Upper lobe of left lung (tissue), 4 donors: ENCODE measurements around the gene TMPRSS13.

Experiments
- POLR2A ChIP-seq, 4 donors: fragments of 450-650 bp; IDR thresholded peaks; one replicate each; pipeline ENCODE4 v1.5.1; 2016 to 2017; ENCODE audit warnings: antibody characterized with exemption in 4 of 4, mild to moderate bottlenecking in 2 of 4
- TF ChIP-seq, protein P1 (sequence below), 6 experiments: fragments of 450-650 bp in 4 of 6; fragments of 200-600 bp in 2 of 6; sonication (generic) in 2 of 6; IDR thresholded peaks; one replicate each; pipeline ENCODE4 v1.5.1; 2016 to 2019; ENCODE audit warnings: antibody characterized with exemption in 6 of 6

DNA sequence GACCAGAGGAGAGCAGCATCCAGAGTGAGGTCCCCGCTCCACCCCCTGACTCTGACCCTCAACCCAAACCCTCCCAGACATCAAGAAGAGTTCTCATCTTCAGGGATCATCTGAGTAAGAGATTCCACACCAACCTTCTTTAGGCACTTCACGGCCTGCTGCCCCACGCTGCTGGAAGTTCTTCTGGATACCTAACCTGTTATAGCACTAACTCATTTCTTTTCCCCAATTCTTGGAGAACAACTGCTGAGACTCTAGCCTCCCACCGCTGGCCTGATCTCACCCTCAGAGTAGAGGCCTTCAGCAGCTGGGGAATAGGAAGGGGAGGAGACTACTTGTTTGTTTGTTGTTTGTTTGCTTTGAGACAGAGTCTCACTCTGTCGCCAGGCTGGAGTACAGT, 7.3 kb downstream of the TMPRSS13 start:
- TF ChIP-seq, protein P1, sequence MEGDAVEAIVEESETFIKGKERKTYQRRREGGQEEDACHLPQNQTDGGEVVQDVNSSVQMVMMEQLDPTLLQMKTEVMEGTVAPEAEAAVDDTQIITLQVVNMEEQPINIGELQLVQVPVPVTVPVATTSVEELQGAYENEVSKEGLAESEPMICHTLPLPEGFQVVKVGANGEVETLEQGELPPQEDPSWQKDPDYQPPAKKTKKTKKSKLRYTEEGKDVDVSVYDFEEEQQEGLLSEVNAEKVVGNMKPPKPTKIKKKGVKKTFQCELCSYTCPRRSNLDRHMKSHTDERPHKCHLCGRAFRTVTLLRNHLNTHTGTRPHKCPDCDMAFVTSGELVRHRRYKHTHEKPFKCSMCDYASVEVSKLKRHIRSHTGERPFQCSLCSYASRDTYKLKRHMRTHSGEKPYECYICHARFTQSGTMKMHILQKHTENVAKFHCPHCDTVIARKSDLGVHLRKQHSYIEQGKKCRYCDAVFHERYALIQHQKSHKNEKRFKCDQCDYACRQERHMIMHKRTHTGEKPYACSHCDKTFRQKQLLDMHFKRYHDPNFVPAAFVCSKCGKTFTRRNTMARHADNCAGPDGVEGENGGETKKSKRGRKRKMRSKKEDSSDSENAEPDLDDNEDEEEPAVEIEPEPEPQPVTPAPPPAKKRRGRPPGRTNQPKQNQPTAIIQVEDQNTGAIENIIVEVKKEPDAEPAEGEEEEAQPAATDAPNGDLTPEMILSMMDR (IDR thresholded peaks at IDR 0.05): no peak
- no peak for TF ChIP-seq POLR2A (IDR thresholded peaks at IDR 0.05)
